H1 (cell line): ENCODE results near the gene C5AR2. TPM values are rescaled to one million over a fixed set of nuclear protein-coding genes. Genes with fewer than 3 reads are reported as not detected.

Source experiments
- CTCF ChIA-PET: fragments of 300-600 bp; sonication (Branson Sonifier 250); formaldehyde crosslinking; loops from one replicate; lab custom pipeline; 2021; ENCODE audit not compliant: partially characterized antibody; lab: Charles Lee
- POLR2A ChIA-PET: fragments of 300-600 bp; sonication (Branson Sonifier 250); formaldehyde crosslinking; loops from one replicate; lab custom pipeline; 2021; ENCODE audit warnings: inconsistent platforms; ENCODE audit not compliant: partially characterized antibody; lab: Charles Lee
- DNase-seq, 2 experiments: peaks; one replicate each; pipeline versions ENCODE4 v3.0.0 to v3.0.0-alpha.2; 2010 to 2022; ENCODE audit warnings: low spot score in 2 of 2, low read depth in 1 of 2, mixed read lengths in 1 of 2
- FAIRE-seq: peaks from 2 replicates; lab custom pipeline; 2011; peaks lifted over from hg19 to GRCh38; lab: Jason Lieb, UNC
- H2AFZ ChIP-seq: 2 replicates; pipeline ENCODE4 v1.8.1; 2012; ENCODE audit warnings: low read length, inconsistent platforms
- H2AK5ac ChIP-seq: 2 replicates; pipeline ENCODE4 v1.6.1; 2013; ENCODE audit warnings: low read depth, low read length
- H2BK120ac ChIP-seq: replicated peaks from 2 replicates; pipeline ENCODE3; 2013; ENCODE audit warnings: low read depth, low read length, inconsistent platforms
- H2BK12ac ChIP-seq: 2 replicates; pipeline ENCODE4 v1.6.1; 2013; ENCODE audit warnings: low read depth, low read length
- H2BK15ac ChIP-seq: 2 replicates; pipeline ENCODE4 v1.6.1; 2013; ENCODE audit warnings: low read length
- H2BK20ac ChIP-seq: 2 replicates; pipeline ENCODE4 v1.6.1; 2013; ENCODE audit warnings: low read length
- H2BK5ac ChIP-seq: 2 replicates; pipeline ENCODE4 v1.6.1; 2013; ENCODE audit warnings: low read depth, low read length
- H3K14ac ChIP-seq: 2 replicates; pipeline ENCODE4 v1.6.1; 2013; ENCODE audit warnings: inconsistent platforms; ENCODE audit not compliant: insufficient read length
- H3K18ac ChIP-seq: 2 replicates; pipeline ENCODE4 v1.6.1; 2013; ENCODE audit warnings: low read length; ENCODE audit errors: extremely low read depth
- H3K23ac ChIP-seq: 2 replicates; pipeline ENCODE4 v1.6.1; 2013; ENCODE audit warnings: inconsistent platforms; ENCODE audit not compliant: insufficient read length
- H3K23me2 ChIP-seq: 2 replicates; pipeline ENCODE4 v1.6.1; 2013; ENCODE audit warnings: low read depth, low read length
- H3K27ac ChIP-seq: 2 replicates; pipeline ENCODE4 v1.6.1; 2011; ENCODE audit warnings: low read depth, low read length, inconsistent platforms
- H3K27me3 ChIP-seq, 4 experiments: replicated peaks in 1 of 4; 1 replicate in 1 of 4; 2 replicates in 3 of 4; pipeline versions ENCODE4 v1.6.1 to v1.8.1; 2011 to 2013; ENCODE audit warnings: low read length in 3 of 4, mild to moderate bottlenecking in 3 of 4, inconsistent platforms in 2 of 4, mixed read lengths in 2 of 4, moderate library complexity in 1 of 4; ENCODE audit not compliant: control insufficient read depth in 3 of 4, insufficient read depth in 3 of 4; ENCODE audit errors: extremely low read depth in 1 of 4
- H3K36me3 ChIP-seq, 4 experiments: 2 replicates each; pipeline versions ENCODE4 v1.6.1 to v1.8.1; 2011 to 2013; ENCODE audit warnings: mild to moderate bottlenecking in 4 of 4, low read length in 3 of 4, moderate library complexity in 2 of 4, control low read depth in 1 of 4, inconsistent platforms in 1 of 4; ENCODE audit not compliant: insufficient read depth in 4 of 4, control insufficient read depth in 2 of 4
- H3K4ac ChIP-seq: replicated peaks from 2 replicates; pipeline ENCODE3; 2013; ENCODE audit warnings: low read length, low read depth, mixed read lengths, inconsistent platforms; ENCODE audit not compliant: insufficient read length
- H3K4me1 ChIP-seq, 4 experiments: replicated peaks in 1 of 4; 1 replicate in 1 of 4; 2 replicates in 3 of 4; pipeline versions ENCODE4 v1.6.1 to v1.8.1; 2011 to 2013; ENCODE audit warnings: low read length in 3 of 4, inconsistent platforms in 2 of 4, mixed read lengths in 1 of 4; ENCODE audit not compliant: insufficient read depth in 4 of 4, control insufficient read depth in 3 of 4
- H3K4me2 ChIP-seq, 2 experiments: 2 replicates each; pipeline versions ENCODE4 v1.6.1 to v1.8.1; 2011 to 2013; ENCODE audit warnings: low read depth in 2 of 2, low read length in 2 of 2, control low read depth in 1 of 2, inconsistent platforms in 1 of 2, mild to moderate bottlenecking in 1 of 2; ENCODE audit not compliant: insufficient read depth in 1 of 2
- H3K4me3 ChIP-seq, 4 experiments: fragments of 200-600, 300-600 bp in 1 of 4; sonication (generic), shearing (Covaris generic), sonication (Bioruptor Twin) in 1 of 4; 2 replicates each; pipeline versions ENCODE4 v1.5.1 to v1.8.1; 2011 to 2016; ENCODE audit warnings: low read length in 4 of 4, low read depth in 3 of 4, control low read depth in 2 of 4, inconsistent platforms in 2 of 4, mild to moderate bottlenecking in 2 of 4, mixed read lengths in 1 of 4, moderate library complexity in 1 of 4; ENCODE audit not compliant: insufficient read depth in 2 of 4; ENCODE audit errors: extremely low read depth in 1 of 4
- H3K56ac ChIP-seq: replicated peaks from 2 replicates; pipeline ENCODE3; 2013; ENCODE audit warnings: low read depth, mild to moderate bottlenecking, mixed read lengths, low read length, inconsistent platforms; ENCODE audit not compliant: insufficient read length
- H3K79me1 ChIP-seq: 2 replicates; pipeline ENCODE4 v1.6.1; 2013; ENCODE audit warnings: low read depth, low read length, control low read depth
- H3K79me2 ChIP-seq, 2 experiments: 2 replicates each; pipeline versions ENCODE4 v1.6.1 to v1.8.1; 2012 to 2013; ENCODE audit warnings: low read length in 2 of 2, mild to moderate bottlenecking in 2 of 2, inconsistent platforms in 1 of 2; ENCODE audit not compliant: insufficient read depth in 2 of 2, control insufficient read depth in 1 of 2
- H3K9ac ChIP-seq, 4 experiments: replicated peaks in 1 of 4; 1 replicate in 1 of 4; 2 replicates in 3 of 4; pipeline versions ENCODE4 v1.6.1 to v1.8.1; 2011 to 2013; ENCODE audit warnings: low read depth in 3 of 4, low read length in 3 of 4, control low read depth in 2 of 4, mild to moderate bottlenecking in 2 of 4, moderate library complexity in 2 of 4, inconsistent platforms in 1 of 4; ENCODE audit errors: extremely low read depth in 1 of 4
- H3K9me3 ChIP-seq, 2 experiments: 2 replicates each; pipeline versions ENCODE4 v1.6.1 to v1.8.1; 2012 to 2013; ENCODE audit warnings: mild to moderate bottlenecking in 2 of 2, moderate library complexity in 2 of 2, control low read depth in 1 of 2, inconsistent platforms in 1 of 2, low read depth in 1 of 2, low read length in 1 of 2, mixed read lengths in 1 of 2; ENCODE audit not compliant: insufficient read depth in 2 of 2
- H4K20me1 ChIP-seq, 2 experiments: replicated peaks in 1 of 2; 2 replicates each; pipeline versions ENCODE3 to v1.8.1; 2011 to 2013; ENCODE audit warnings: inconsistent platforms in 2 of 2, low read length in 2 of 2, mild to moderate bottlenecking in 1 of 2; ENCODE audit not compliant: insufficient read depth in 2 of 2, control insufficient read depth in 1 of 2
- H4K5ac ChIP-seq: 2 replicates; pipeline ENCODE4 v1.6.1; 2013; ENCODE audit warnings: low read length, low read depth, mixed read lengths, inconsistent platforms; ENCODE audit not compliant: insufficient read length
- H4K8ac ChIP-seq: 2 replicates; pipeline ENCODE4 v1.8.0; 2013; ENCODE audit warnings: mild to moderate bottlenecking, moderate library complexity, low read length, inconsistent platforms; ENCODE audit not compliant: insufficient read depth; ENCODE audit errors: extremely low read depth
- H4K91ac ChIP-seq: replicated peaks from 2 replicates; pipeline ENCODE3; 2013; ENCODE audit warnings: low read length, mixed read lengths, inconsistent platforms; ENCODE audit not compliant: insufficient read length
- BACH1 ChIP-seq: IDR thresholded peaks from 2 replicates; pipeline ENCODE4 v1.6.1; 2012; ENCODE audit warnings: low read length, improper control_type of control experiment
- CHD2 ChIP-seq: IDR thresholded peaks from 2 replicates; pipeline ENCODE4 v1.6.1; 2012; ENCODE audit warnings: low read length, improper control_type of control experiment
- EP300 ChIP-seq, 2 experiments: IDR thresholded peaks; 1 replicate in 1 of 2; 2 replicates in 1 of 2; pipeline ENCODE4 v1.6.1; 2011 to 2012; ENCODE audit warnings: low read depth in 2 of 2, low read length in 2 of 2, mild to moderate bottlenecking in 2 of 2, borderline replicate concordance in 1 of 2, inconsistent platforms in 1 of 2, moderate library complexity in 1 of 2
- GABPA ChIP-seq: IDR thresholded peaks from 2 replicates; pipeline ENCODE4 v1.6.1; 2011; ENCODE audit warnings: mild to moderate bottlenecking, low read length, moderate library complexity, borderline replicate concordance; ENCODE audit not compliant: insufficient read depth
- GTF2F1 ChIP-seq: IDR thresholded peaks from 2 replicates; pipeline ENCODE4 v1.6.1; 2012; ENCODE audit warnings: low read depth, low read length, improper control_type of control experiment, borderline replicate concordance
- JUN ChIP-seq: IDR thresholded peaks from 2 replicates; pipeline ENCODE4 v1.6.1; 2011; ENCODE audit warnings: low read depth, mild to moderate bottlenecking, improper control_type of control experiment, low read length
- KDM5A ChIP-seq: fragments of 200-600 bp; IDR thresholded peaks from 2 replicates; pipeline ENCODE4 v1.7.1; 2012; ENCODE audit warnings: mild to moderate bottlenecking, low read length, inconsistent platforms, mixed read lengths
- POLR2A ChIP-seq, 2 experiments: IDR thresholded peaks; 1 replicate in 1 of 2; 2 replicates in 1 of 2; pipeline ENCODE4 v1.6.1; 2011; ENCODE audit warnings: low read depth in 2 of 2, low read length in 2 of 2, mild to moderate bottlenecking in 2 of 2; ENCODE audit errors: control extremely low read depth in 1 of 2
- RXRA ChIP-seq: IDR thresholded peaks from 2 replicates; pipeline ENCODE4 v1.6.1; 2011; ENCODE audit warnings: low read depth, mild to moderate bottlenecking, low read length, moderate library complexity; ENCODE audit not compliant: insufficient read depth
- SIRT6 ChIP-seq: IDR thresholded peaks from one replicate; pipeline ENCODE4 v1.7.1; 2012; ENCODE audit warnings: low read length, inconsistent platforms
- SIX5 ChIP-seq: IDR thresholded peaks from 2 replicates; pipeline ENCODE4 v1.6.1; 2011; ENCODE audit warnings: mild to moderate bottlenecking, low read depth, low read length
- SP4 ChIP-seq: IDR thresholded peaks from 2 replicates; pipeline ENCODE4 v1.6.1; 2012; ENCODE audit warnings: low read length, inconsistent platforms
- SUZ12 ChIP-seq: fragments of 200-600 bp; sonication (generic); IDR thresholded peaks from 2 replicates; pipeline ENCODE4 v1.6.1; 2012; ENCODE audit warnings: mild to moderate bottlenecking, inconsistent platforms, low read length, moderate library complexity, mixed read lengths
- TAF7 ChIP-seq: optimal IDR thresholded peaks from 2 replicates; pipeline ENCODE3; 2011; ENCODE audit warnings: low read depth, mild to moderate bottlenecking, inconsistent platforms, low read length, moderate library complexity, borderline replicate concordance
- TEAD4 ChIP-seq: IDR thresholded peaks from 2 replicates; pipeline ENCODE4 v1.6.1; 2012; ENCODE audit warnings: low read depth, low read length, inconsistent platforms, mixed read lengths
- ZNF274 ChIP-seq: IDR thresholded peaks from 2 replicates; pipeline ENCODE4 v1.7.0; 2012; ENCODE audit warnings: low read length, borderline replicate concordance; ENCODE audit errors: extremely low read depth
- WGBS, 2 experiments: shearing (Covaris generic) in 1 of 2; methylation state at CpG; one replicate each; pipeline versions ENCODE4 v1.1.6 to v1.1.7; 2013 to 2015; ENCODE audit warnings: low lambda C conversion rate in 2 of 2, mixed read lengths in 2 of 2, inconsistent platforms in 1 of 2, low coverage in 1 of 2, missing lambda C conversion rate in 1 of 2; ENCODE audit not compliant: insufficient replicate concordance in 2 of 2, insufficient coverage in 1 of 2, insufficient read length in 1 of 2; ENCODE audit errors: extremely low coverage in 1 of 2, missing lambda C conversion rate in 1 of 2; 5-methylcytosine and 5-hydroxymethylcytosine counted together
- polyA plus RNA-seq, 7 experiments: library from polyadenylated mRNA; depleted of rRNA in 3 of 7; stranded (reverse) in 5 of 7; unstranded in 2 of 7; fragments of >200 nt in 5 of 7; fragments of 200-250 nt in 2 of 7; gene quantifications; 1 replicate in 5 of 7; 2 replicates in 1 of 7; 4 replicates in 1 of 7; pipeline versions ENCODE4 v1.2.1 to v1.2.3, GENCODE V29; 2011 to 2013; ENCODE audit warnings: missing spikeins in 2 of 7, mixed read lengths in 2 of 7
- total RNA-seq: library from RNA; stranded (reverse); fragmentation: NEBNext Ultra II Directional; extraction: Animal tissue kit (Norgen Biotek cat#: 25700); gene quantifications from 2 replicates; pipeline ENCODE4 v1.2.1, GENCODE V29; 2021

Gene C5AR2
- total and polyA plus RNA-seq, 2 of the 8 experiments (the other 6 are each of a cell fraction or from before 2014, with no cell fraction given), result 0.08 to 0.15 TPM

DNA sequence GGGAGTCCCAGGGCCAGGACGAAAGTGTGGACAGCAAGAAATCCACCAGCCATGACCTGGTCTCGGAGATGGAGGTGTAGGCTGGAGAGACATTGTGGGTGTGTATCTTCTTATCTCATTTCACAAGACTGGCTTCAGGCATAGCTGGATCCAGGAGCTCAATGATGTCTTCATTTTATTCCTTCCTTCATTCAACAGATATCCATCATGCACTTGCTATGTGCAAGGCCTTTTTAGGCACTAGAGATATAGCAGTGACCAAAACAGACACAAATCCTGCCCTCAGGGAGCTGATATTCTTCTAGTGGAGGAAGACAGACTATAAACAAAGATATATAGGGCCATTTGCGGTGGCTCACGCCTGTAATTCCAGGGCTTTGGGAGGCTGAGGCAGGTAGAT lies 9.8 kb downstream of the C5AR2 start:
- no peaks in the 10 kb centered on the region for H4K20me1 ChIP-seq
- H3K14ac ChIP-seq, result no peak overlapping the region
- H3K18ac ChIP-seq, result no peak overlapping the region
- POLR2A ChIA-PET, result interaction anchor here (0.7 to 0.8 kb wide), 2 partner anchors 50 to 71 kb away, joined by 3 read pairs; no protein-coding TSS in a partner anchor
- no peak overlapping the region for H2BK20ac ChIP-seq
- FAIRE-seq, result no peak
- H2BK12ac ChIP-seq, result no peak overlapping the region
- no peak overlapping the region for H3K9ac ChIP-seq
- peaks cover 0 to 1% (median 0%) of the 10 kb centered on the region in 4 experiments; a peak in 1 of 7 replicates for H3K4me1 ChIP-seq
- H4K5ac ChIP-seq, result no peak overlapping the region
- no peaks in the 10 kb centered on the region for H3K36me3 ChIP-seq
- no peak overlapping the region for H3K23ac ChIP-seq
- H2BK120ac ChIP-seq, result no peak overlapping the region
- no peaks in the 10 kb centered on the region for H3K27me3 ChIP-seq
- no peak overlapping the region for H3K4ac ChIP-seq
- no peak overlapping the region for H2AFZ ChIP-seq
- no peak overlapping the region for H2AK5ac ChIP-seq
- DNase-seq, result no peak
- H3K23me2 ChIP-seq, result no peaks in the 10 kb centered on the region
- H3K27ac ChIP-seq, result no peak overlapping the region
- H2BK5ac ChIP-seq, result no peak overlapping the region
- no peak overlapping the region for H3K4me2 ChIP-seq
- no peaks in the 10 kb centered on the region for H3K79me2 ChIP-seq
- CTCF ChIA-PET, result interaction anchor here (1.1 to 2.5 kb wide), 6 partner anchors 10 to 95 kb away, joined by 3 to 7 read pairs (median 4); partner anchors contain the start of gene C5AR1
- no peak overlapping the region for H4K91ac ChIP-seq
- H3K79me1 ChIP-seq, result no peaks in the 10 kb centered on the region
- H3K4me3 ChIP-seq, result no peak overlapping the region
- WGBS, 2 experiments, result 94% methylated on average over 4 of the region's 4 CpGs; no CpG with 5 or more reads in 1 of the 2 experiments
- H4K8ac ChIP-seq, result no peak overlapping the region
- no peaks in the 10 kb centered on the region for H3K9me3 ChIP-seq
- H3K56ac ChIP-seq, result no peak overlapping the region
- no peak overlapping the region for H2BK15ac ChIP-seq
- TF ChIP-seq JUN, result no peak
- TF ChIP-seq SUZ12, result no peak
- no peak for TF ChIP-seq POLR2A (IDR thresholded peaks at IDR 0.05; ENCODE audit: control extremely low read depth in 1 of 2, low read depth in 2 of 2, low read length in 2 of 2)
- no peak for TF ChIP-seq SIRT6
- no peak for TF ChIP-seq ZNF274
- TF ChIP-seq KDM5A, result no peak
- TF ChIP-seq RXRA, result no peak
- no peak for TF ChIP-seq GABPA
- TF ChIP-seq GTF2F1, result no peak
- TF ChIP-seq TAF7, result no peak
- no peak for TF ChIP-seq BACH1
- no peak for TF ChIP-seq TEAD4
- no peak for TF ChIP-seq EP300 (IDR thresholded peaks at IDR 0.05; ENCODE audit: borderline replicate concordance in 1 of 2, low read depth in 2 of 2, low read length in 2 of 2)
- no peak for TF ChIP-seq CHD2
- TF ChIP-seq SP4, result no peak
- no peak for TF ChIP-seq SIX5
